ENCODE measurements around the gene ELL. TPM values are rescaled to one million over a fixed set of nuclear protein-coding genes. Genes with fewer than 3 reads are reported as not detected.

The ELL gene
- total RNA-seq, 1 experiment from 2014 or later: 18.6 TPM

DNA sequence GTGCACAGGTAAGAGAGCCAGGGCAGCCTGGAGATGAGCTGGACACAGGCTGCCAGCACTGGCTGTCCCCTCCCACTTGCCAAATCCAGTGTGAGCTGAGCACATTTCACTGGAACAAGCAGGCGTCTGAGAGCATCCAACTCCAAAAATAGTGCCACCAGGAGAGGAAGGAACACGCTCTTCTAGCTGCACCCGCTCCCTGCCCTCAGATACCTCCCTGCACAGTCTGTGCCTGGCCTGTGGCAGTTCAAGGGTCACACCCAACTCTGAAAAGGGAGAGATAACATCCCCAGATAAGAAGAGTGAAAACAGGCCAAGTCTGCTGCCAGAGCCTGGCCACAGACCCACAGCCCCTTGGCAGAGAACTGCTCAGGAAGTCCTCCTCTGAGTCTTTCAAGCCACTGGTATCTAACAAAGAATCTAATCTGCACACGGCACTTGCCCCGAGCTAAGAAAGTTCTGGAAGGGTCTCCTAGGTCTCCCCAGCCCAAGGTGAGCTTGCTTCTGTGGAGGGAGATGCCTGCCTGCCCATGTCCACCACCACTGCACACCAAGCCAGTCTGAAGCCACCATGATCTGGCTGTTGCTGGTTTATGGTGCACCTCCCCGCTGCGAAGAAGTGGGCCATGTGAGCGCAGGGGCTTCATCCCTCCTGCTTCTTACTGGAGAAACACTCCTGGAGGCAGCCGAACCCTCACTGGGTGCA lies 14.7 kb downstream of the ELL start:
- Histone ChIP-seq H3K4me3 (ENCODE audit: low read depth in 2 of 2, low read length in 2 of 2) (no peak overlapping the region), H3K27ac (ENCODE audit: low read length) (no peak overlapping the region), H3K9me3 (ENCODE audit: control insufficient read depth, insufficient read depth, low read depth, low read length) (no peaks in the 10 kb centered on the region), H3K27me3 (ENCODE audit: control insufficient read depth, insufficient read depth, low read length) (no peaks in the 10 kb centered on the region), H3K4me1 (ENCODE audit: control insufficient read depth, insufficient read depth, low read length) (peaks cover 24% of the 10 kb centered on the region), H3K36me3 (ENCODE audit: control insufficient read depth, insufficient read depth, low read length) (no peaks in the 10 kb centered on the region)
- ChIA-PET POLR2A (interaction anchor here (0.6 kb wide), 1 partner anchor 410 kb away, joined by 4 read pairs; no protein-coding TSS in a partner anchor), CTCF (interaction anchor here (0.6 kb wide), 1 partner anchor 27 kb away, joined by 3 read pairs; no protein-coding TSS in a partner anchor)
- intact Hi-C loops (cut with micrococcal nuclease; ENCODE audit: unreplicated experiment) (no loop called here), in situ Hi-C loops (cut with HindIII; ENCODE audit: low pct_unique_long_range_greater_than_20kb, low sequenced_read_pairs) (no loop called here)
- no TSS peak for BruUV-seq (replicated peaks)
- ATAC-seq (no peak), DNase-seq (ENCODE audit: low read depth, low spot score) (no peak)
- TF ChIP-seq POLR2AphosphoS5 (IDR thresholded peaks at IDR 0.05; ENCODE audit: low read depth, low read length) (no peak), SIN3A (IDR thresholded peaks at IDR 0.05; ENCODE audit: borderline replicate concordance, insufficient read depth, low read depth, low read length) (no peak), TCF7L2 (IDR thresholded peaks at IDR 0.05; ENCODE audit: low read depth, low read length) (no peak)
- TF ChIP-seq, protein P1, sequence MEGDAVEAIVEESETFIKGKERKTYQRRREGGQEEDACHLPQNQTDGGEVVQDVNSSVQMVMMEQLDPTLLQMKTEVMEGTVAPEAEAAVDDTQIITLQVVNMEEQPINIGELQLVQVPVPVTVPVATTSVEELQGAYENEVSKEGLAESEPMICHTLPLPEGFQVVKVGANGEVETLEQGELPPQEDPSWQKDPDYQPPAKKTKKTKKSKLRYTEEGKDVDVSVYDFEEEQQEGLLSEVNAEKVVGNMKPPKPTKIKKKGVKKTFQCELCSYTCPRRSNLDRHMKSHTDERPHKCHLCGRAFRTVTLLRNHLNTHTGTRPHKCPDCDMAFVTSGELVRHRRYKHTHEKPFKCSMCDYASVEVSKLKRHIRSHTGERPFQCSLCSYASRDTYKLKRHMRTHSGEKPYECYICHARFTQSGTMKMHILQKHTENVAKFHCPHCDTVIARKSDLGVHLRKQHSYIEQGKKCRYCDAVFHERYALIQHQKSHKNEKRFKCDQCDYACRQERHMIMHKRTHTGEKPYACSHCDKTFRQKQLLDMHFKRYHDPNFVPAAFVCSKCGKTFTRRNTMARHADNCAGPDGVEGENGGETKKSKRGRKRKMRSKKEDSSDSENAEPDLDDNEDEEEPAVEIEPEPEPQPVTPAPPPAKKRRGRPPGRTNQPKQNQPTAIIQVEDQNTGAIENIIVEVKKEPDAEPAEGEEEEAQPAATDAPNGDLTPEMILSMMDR (IDR thresholded peaks at IDR 0.05): no peak
- TF ChIP-seq, protein P2, sequence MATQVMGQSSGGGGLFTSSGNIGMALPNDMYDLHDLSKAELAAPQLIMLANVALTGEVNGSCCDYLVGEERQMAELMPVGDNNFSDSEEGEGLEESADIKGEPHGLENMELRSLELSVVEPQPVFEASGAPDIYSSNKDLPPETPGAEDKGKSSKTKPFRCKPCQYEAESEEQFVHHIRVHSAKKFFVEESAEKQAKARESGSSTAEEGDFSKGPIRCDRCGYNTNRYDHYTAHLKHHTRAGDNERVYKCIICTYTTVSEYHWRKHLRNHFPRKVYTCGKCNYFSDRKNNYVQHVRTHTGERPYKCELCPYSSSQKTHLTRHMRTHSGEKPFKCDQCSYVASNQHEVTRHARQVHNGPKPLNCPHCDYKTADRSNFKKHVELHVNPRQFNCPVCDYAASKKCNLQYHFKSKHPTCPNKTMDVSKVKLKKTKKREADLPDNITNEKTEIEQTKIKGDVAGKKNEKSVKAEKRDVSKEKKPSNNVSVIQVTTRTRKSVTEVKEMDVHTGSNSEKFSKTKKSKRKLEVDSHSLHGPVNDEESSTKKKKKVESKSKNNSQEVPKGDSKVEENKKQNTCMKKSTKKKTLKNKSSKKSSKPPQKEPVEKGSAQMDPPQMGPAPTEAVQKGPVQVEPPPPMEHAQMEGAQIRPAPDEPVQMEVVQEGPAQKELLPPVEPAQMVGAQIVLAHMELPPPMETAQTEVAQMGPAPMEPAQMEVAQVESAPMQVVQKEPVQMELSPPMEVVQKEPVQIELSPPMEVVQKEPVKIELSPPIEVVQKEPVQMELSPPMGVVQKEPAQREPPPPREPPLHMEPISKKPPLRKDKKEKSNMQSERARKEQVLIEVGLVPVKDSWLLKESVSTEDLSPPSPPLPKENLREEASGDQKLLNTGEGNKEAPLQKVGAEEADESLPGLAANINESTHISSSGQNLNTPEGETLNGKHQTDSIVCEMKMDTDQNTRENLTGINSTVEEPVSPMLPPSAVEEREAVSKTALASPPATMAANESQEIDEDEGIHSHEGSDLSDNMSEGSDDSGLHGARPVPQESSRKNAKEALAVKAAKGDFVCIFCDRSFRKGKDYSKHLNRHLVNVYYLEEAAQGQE (IDR thresholded peaks at IDR 0.05; ENCODE audit: insufficient read depth in 1 of 2, low read depth in 2 of 2, low read length in 1 of 2): no peak

DNA sequence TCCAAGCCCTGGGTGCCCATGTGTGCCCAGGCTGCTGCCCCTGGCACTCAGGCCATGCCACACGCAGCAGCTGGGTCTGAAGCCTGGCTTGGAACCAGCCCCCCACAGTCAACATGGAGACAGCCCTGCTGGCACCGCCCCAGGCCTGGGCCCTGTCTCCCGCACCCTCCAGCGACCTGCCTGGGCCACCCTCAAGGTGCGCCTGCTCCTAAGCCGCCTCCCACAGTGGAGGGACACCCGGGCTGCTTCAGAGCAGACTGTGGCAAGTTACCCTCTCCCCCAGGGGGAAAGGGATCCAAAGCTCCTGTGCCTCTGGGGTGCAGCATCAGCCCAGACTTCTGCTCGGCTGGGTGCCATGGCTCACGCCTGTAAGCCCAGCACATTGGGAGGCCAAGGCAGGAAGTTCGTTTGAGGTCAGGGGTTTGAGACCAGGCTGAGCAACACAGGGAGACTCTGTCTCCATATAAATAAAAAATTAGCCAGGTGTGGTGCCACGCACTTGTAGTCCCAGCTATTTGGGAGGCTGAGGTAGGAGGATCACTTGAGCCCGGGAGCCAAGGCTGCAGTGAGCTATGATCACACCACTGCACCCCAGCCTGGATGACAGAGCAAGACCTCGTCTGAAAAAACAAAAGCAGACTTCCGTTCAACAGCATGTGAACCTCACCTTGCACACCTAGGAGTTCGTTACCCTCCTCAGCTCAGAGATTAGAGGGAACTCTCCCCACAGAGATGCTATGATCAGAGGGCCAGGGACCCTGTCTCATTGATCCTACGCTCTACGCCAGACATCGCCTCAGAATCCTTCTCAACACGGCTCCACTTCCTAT lies 15.6 kb downstream of the ELL start:
- no peak; the same call in 1 of the 2 replicates for ATAC-seq
- H3K27ac ChIP-seq (ENCODE audit: low read length): no peak overlapping the region
- BruUV-seq (replicated peaks): no TSS peak

More for the DNA sequence above, 15.6 kb downstream of the ELL start:
- Histone ChIP-seq H3K36me3 (ENCODE audit: control insufficient read depth, insufficient read depth, low read length) (no peaks in the 10 kb centered on the region), H3K9me3 (ENCODE audit: control insufficient read depth, insufficient read depth, low read depth, low read length) (no peaks in the 10 kb centered on the region), H3K4me3 (ENCODE audit: low read depth in 2 of 2, low read length in 2 of 2) (no peak overlapping the region), H3K27me3 (ENCODE audit: control insufficient read depth, insufficient read depth, low read length) (no peaks in the 10 kb centered on the region), H3K4me1 (ENCODE audit: control insufficient read depth, insufficient read depth, low read length) (peaks cover 24% of the 10 kb centered on the region)
- POLR2A ChIA-PET: no interaction called here
- CTCF ChIA-PET: interaction anchor here (0.6 kb wide), 1 partner anchor 28 kb away, joined by 3 read pairs; no protein-coding TSS in a partner anchor
- intact Hi-C loops (cut with micrococcal nuclease; ENCODE audit: unreplicated experiment) (no loop called here), in situ Hi-C loops (cut with HindIII; ENCODE audit: low pct_unique_long_range_greater_than_20kb, low sequenced_read_pairs) (no loop called here)
- no peak for DNase-seq (ENCODE audit: low read depth, low spot score)
- TF ChIP-seq, protein P1 (IDR thresholded peaks at IDR 0.05): no peak
- no peak for TF ChIP-seq POLR2AphosphoS5 (IDR thresholded peaks at IDR 0.05; ENCODE audit: low read depth, low read length)
- TF ChIP-seq TCF7L2 (IDR thresholded peaks at IDR 0.05; ENCODE audit: low read depth, low read length): no peak
- no peak for TF ChIP-seq SIN3A (IDR thresholded peaks at IDR 0.05; ENCODE audit: borderline replicate concordance, insufficient read depth, low read depth, low read length)
- TF ChIP-seq, protein P2 (IDR thresholded peaks at IDR 0.05; ENCODE audit: insufficient read depth in 1 of 2, low read depth in 2 of 2, low read length in 1 of 2): no peak
